Stimulated activated CD4-positive, alpha-beta T cell treated with anti-CD3 and anti-CD28 coated beads, Interleukin-1b, Interleukin-23, amount 100 ng/mL, for 48 hours (primary cell): ENCODE measurements around the gene SLCO1A2.

ENCODE experiments used
- DNase-seq: peaks from one replicate; pipeline ENCODE4 v3.0.0-alpha.2; 2020

Gene SLCO1A2

GRCh38 chr12:21324551-21324950 is 10.2 kb downstream of the SLCO1A2 start:
- DNase-seq: no peak

DNA sequence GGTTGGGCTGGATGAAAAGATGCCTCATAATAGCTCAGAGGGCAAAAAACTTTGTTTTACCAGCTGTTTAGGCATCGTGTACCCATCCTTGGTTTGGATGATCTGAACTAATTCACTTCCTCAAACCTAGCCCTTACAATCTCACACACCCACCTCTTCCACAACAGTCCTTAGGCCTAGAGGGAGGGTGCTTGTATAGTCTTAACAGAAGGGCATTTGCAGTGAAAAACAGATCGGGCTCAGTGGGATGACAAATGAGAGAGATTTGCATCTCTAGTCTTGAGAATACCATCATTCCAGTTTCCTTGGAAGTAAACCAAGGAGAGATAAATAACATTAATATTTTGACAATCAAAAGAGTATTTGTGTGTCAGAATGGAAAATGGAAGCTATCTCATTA is 11.0 kb downstream of the SLCO1A2 start:
- no peak for DNase-seq

DNA sequence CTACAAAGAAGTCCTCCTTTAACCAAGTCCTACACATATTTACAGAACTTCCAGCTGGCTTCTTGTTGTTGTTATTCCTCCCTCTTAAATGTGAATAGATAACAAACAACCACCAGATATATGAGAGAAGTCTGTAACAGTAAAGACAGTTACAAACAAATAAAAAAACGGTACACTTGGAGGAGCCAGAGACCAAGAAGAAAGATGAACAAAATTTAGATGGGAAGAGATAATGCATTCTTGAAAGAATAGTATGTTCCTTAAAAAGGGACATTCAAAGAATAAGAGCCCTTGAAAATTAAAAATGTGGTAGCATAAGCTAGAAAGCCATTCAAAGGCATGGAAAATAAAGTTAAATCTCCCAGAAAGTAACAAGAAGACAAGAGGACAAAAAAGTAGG is 25.9 kb downstream of the SLCO1A2 start:
- no peak for DNase-seq

DNA sequence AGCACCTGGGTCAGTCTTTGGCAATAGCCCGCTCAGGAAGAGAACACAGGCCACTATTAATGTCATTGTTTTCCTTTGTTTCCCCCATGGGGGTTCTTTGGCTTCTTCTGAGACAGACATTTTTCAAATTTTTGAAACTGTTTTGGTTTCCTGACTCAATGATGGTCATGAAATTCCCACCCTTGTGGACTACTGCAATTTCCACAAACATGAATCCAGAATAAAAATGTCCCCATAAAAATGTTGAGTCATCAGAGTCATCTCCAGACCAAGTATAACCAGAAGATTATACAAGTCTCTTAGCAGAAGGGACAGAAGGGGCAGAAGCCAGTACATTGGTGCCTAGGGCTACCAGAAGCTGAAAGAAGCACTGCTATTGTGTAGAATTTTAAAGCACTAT is 29.1 kb downstream of the SLCO1A2 start:
- DNase-seq: no peak

DNA sequence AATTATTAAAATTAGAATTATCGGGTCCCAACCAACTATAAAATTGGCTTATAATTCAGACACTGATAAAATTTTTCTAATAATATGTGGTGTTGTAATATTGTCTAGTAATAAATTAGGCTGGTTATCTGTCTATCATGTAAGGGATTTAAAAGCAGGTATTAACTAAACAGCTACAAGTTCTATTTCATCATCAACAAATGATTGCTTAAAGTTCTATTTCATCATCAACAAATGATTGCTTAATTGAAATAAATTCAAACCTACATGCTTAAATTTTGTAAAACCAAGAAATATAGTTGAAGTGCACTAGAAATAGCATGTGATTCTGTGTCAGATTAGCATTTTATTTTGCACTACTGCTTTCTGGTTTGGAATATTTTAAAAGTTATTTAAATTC is 34.1 kb downstream of the SLCO1A2 start:
- no peak for DNase-seq

DNA sequence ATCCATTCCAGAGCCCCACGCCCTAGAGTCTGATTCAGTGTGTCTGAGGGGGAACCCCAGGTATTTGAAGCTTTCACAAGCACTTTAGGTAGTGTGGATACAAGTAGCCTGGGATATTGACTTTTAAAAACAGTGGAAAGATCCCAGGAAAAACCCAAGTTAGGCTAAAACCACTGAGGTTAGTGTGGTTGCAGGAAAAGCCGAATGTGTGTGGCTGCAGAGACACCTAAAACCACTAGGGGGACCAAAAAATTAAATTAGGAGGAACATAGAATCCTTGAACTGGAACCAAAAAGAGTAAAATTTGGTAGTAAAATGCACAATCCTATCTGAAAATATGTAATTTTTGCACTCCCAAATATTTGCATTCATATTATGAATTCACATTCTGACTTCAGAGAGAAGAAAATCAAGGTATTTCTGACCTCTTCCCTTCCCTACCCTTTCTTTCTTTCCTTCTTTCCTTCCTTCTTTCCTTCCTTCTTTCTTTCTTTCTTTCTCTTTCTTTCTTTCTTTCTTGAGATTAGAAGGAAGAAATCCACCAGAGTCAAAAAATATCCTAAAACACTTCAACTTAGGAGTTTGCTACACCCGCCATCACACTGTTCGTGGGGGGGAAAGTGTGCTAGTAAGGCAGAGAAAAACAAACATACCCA is 37.8 kb downstream of the SLCO1A2 start:
- no peak for DNase-seq

- no peak for DNase-seq
Observed at GRCh38 chr12:21296348-21296747, 38.4 kb downstream of the SLCO1A2 start.

DNA sequence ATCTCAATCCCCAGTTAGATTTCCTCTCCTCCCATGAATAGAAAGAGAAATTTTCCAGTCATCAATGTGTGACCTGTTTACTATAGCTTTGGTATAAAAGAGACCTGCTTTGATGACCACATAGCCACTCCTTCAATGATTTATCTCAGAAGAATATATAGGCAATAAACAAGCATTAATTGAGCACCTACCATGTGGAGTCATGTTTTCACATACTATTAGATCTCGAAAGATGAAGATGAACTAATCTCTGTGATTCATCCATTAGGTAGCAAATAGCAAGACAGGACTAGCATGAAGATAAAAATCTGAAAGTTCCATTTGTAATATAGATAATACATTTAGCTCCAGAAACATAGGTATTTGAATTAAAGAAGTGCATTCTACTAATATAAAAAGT is 40.5 kb downstream of the SLCO1A2 start:
- DNase-seq: no peak

DNA sequence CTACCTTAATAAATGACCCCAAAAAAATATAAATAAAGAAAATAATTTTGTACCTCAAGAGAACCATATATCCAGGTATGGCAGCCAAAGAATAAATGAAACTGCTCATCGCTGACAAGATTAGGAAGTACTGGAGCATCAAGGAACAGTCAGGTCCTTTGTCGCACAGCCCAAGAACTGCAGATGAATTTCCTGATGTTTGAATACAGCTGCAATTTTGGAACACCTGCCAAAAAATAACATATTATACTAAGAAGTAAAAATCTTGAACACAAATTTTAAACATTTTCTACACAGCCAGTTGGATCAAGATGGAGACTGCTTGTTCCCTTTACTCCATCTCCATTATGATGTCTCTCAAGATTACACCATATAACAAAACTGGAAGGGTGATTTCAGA is 42.6 kb downstream of the SLCO1A2 start:
- DNase-seq: no peak

- no peak for DNase-seq
Observed at GRCh38 chr12:21289698-21290097, 45.0 kb downstream of the SLCO1A2 start.

DNA sequence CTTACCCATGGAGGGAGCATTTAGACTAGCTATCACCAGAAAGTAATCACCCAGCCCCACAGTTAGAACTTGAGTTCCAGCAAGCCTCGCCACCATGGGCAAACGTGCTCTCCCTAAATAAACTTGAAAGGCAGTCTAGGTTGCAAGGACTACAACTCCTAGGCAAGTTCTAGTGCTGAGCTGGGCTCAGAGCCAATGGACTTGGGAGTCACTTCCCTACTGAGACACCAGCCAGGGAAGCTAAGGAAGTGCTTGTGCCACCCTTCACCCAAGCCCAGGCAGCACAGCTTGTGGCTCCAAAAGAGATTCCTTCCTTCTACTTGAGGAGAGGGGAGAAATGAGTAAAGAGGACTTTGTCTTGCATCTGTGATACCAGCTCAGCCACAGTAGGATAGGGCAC is 57.9 kb downstream of the SLCO1A2 start:
- DNase-seq: no peak

DNA sequence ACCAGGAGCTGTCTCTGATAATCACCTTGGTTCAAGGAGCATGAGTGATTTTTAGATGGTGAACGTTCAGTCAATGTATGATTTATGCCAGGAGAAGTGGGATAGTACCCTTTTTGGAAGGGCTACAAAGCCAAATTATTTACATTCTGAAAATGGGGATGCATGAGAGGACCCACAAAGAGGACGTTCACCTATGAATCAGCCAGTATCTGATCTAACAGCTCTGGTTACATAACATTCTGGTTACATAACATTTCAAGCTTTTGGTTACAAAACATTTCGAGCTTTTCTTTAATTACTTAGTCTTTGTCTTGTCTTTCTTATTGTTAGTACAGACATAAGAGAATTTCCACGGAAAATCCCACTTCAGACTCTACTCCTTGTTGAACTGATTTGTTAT is 68.8 kb downstream of the SLCO1A2 start:
- no peak for DNase-seq

- no peak for DNase-seq
Observed at GRCh38 chr12:21264232-21264631, 70.5 kb downstream of the SLCO1A2 start.

GRCh38 chr12:21257172-21257571 is 77.5 kb downstream of the SLCO1A2 start:
- DNase-seq: no peak

DNA sequence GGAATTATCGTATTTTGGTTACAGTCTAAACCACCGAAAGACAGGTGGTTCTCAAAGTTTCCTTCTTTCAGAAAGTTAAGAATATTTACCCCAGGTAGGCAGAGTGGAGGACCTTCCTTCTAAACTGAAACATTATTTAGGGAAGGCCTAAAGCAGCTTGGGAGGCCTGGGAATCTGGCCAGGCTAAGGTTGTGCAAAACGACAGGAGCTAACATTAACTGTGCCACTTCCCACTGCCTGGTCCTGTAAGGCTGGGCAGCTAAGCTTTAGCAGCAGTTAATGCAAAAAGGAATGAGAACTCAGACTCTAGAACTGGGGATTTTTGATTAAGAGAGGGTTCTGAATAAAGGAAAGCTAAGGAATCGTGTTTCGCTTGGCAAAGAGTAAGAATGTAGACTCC is 82.6 kb downstream of the SLCO1A2 start:
- no peak for DNase-seq

- DNase-seq: no peak
Observed at GRCh38 chr12:21248679-21249078, 86.0 kb downstream of the SLCO1A2 start.

GRCh38 chr12:21239866-21240265 is 94.9 kb downstream of the SLCO1A2 start:
- DNase-seq: no peak

DNA sequence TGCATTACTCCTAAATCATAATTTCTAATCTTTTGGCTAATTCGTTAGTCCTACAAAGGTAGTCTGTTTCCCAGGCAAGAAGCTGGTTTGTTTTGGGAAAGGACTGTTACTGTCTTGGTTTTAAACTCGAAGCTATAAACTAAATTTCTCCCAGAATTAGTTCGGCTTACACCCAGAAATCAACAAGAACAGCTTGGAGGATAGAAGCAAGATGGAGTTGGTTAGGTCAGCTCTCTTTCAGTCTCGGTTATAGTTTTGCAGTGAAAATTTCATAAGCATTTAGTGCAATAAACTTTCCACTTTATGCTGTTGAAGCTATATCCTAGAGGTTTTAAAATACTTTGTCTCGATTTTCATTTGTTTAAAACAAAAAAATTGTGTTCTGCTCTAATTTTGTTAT is 100.3 kb downstream of the SLCO1A2 start:
- DNase-seq: no peak

GRCh38 chr12:21223930-21224329 is 110.8 kb downstream of the SLCO1A2 start:
- DNase-seq: no peak

DNA sequence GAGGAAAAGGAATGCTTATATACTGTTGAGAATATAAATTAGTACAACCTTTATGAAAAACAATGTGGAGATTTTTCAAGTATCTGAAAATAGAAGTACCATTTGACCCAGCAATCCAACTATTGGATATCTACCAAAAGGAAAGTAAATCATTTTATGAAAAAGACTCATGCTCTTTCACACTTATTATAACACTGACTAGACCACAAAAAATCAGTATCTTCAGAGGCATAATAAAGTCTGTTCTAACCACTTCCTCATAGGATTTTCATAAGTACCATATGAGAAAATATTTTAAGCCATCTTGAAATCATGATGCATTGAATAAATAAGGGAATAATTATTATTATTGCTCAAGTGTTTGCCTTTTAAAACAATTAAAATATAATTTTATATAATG is 112.9 kb downstream of the SLCO1A2 start:
- DNase-seq: no peak

- DNase-seq: no peak
Observed at GRCh38 chr12:21221072-21221471, 113.6 kb downstream of the SLCO1A2 start.

DNA sequence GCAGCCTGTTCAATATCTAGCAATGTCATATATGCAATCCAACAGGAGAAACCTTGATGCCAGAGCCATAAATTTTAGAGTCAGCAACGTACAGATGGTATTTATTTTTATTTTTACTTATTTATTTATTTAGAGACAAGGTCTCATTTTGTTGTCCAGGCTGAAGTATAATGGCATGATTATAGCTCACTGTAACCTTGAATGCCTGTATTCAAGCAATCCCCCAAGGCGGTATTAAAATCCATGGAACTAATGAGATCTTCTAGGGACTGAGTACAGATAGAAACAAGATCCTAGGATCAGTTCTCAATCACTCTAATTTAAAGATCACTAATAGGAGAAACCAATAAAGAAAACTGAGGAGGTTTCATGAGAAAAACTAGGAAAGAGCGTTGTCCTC is 114.5 kb downstream of the SLCO1A2 start:
- no peak for DNase-seq

DNA sequence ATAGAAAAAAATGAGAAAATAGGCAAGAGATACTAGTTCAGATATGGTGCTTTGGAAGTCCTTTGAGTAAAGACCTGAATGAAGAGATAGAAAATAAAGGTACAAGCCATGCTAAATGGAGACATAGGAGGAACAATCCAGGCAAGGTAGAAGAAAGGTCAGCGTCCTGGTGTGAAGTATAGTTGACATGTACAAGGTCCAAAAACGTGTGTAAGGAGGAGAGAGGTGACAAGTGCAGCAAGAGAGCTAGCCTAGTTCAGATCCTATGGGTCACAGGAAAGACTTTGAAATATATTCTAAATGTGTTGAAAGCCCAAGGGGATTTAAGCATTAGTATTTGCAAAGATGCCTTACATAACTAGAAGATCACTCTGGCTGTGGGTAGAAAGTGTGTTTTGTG is 115.5 kb downstream of the SLCO1A2 start:
- no peak for DNase-seq
